ENCODE results near the gene SLC66A2.

GRCh38 chr18:79963658-79964329 lies 12.3 kb upstream of the SLC66A2 start:
- no peak for TF ChIP-seq EZH2 (IDR thresholded peaks at IDR 0.05; ENCODE audit: insufficient read depth, poor library complexity, severe bottlenecking)
- TF ChIP-seq EZH2phosphoT487 (IDR thresholded peaks at IDR 0.05; ENCODE audit: insufficient read depth, low read depth): no peak

All from GM23248 (cell line).